Keratinocyte (primary cell): ENCODE data around the gene ADGRA1. TPM values are rescaled to one million over a fixed set of nuclear protein-coding genes. Genes with fewer than 3 reads are reported as not detected.

Experiments
- DNase-seq: peaks from one replicate; pipeline ENCODE4 v3.0.0-alpha.2; 2011; ENCODE audit warnings: low read depth, missing footprints, low spot score
- FAIRE-seq: peaks from 2 replicates; lab custom pipeline; 2011; peaks lifted over from hg19 to GRCh38; lab: Jason Lieb, UNC
- H2AFZ ChIP-seq: 2 replicates; pipeline ENCODE4 v1.6.0; 2012; ENCODE audit warnings: low read length, control low read depth, inconsistent platforms; ENCODE audit not compliant: control insufficient read depth
- H3K27ac ChIP-seq: 2 replicates; pipeline ENCODE4 v1.5.1; 2011; ENCODE audit warnings: low read length; ENCODE audit not compliant: control insufficient read depth, insufficient read depth
- H3K27me3 ChIP-seq: 3 replicates; pipeline ENCODE4 v1.6.0; 2011; ENCODE audit warnings: low read length; ENCODE audit not compliant: control insufficient read depth, insufficient read depth; ENCODE audit errors: extremely low read depth
- H3K36me3 ChIP-seq, 2 experiments: 2 replicates in 1 of 2; 3 replicates in 1 of 2; pipeline ENCODE4 v1.5.1; 2011; ENCODE audit warnings: low read length in 2 of 2, mild to moderate bottlenecking in 1 of 2; ENCODE audit not compliant: control insufficient read depth in 2 of 2, insufficient read depth in 2 of 2; ENCODE audit errors: extremely low read depth in 1 of 2
- H3K4me1 ChIP-seq: 3 replicates; pipeline ENCODE4 v1.5.1; 2011; ENCODE audit warnings: low read length; ENCODE audit not compliant: control insufficient read depth, insufficient read depth; ENCODE audit errors: extremely low read depth
- H3K4me2 ChIP-seq: 3 replicates; pipeline ENCODE4 v1.6.0; 2011; ENCODE audit warnings: low read depth, low read length; ENCODE audit not compliant: control insufficient read depth, insufficient read depth; ENCODE audit errors: extremely low read depth
- H3K4me3 ChIP-seq, 3 experiments: fragments of 200-600 bp in 1 of 3; sonication (generic) in 1 of 3; 2 replicates in 2 of 3; 3 replicates in 1 of 3; pipeline ENCODE4 v1.5.1; 2011 to 2016; ENCODE audit warnings: low read length in 3 of 3, mild to moderate bottlenecking in 3 of 3, control low read depth in 2 of 3, inconsistent platforms in 1 of 3, low read depth in 1 of 3, mixed read lengths in 1 of 3, mixed run types in 1 of 3, moderate library complexity in 1 of 3; ENCODE audit not compliant: control insufficient read depth in 2 of 3, insufficient read depth in 2 of 3; ENCODE audit errors: extremely low read depth in 1 of 3
- H3K79me2 ChIP-seq: 2 replicates; pipeline ENCODE4 v1.6.0; 2012; ENCODE audit warnings: low read length; ENCODE audit not compliant: control insufficient read depth, insufficient read depth
- H3K9ac ChIP-seq: 3 replicates; pipeline ENCODE4 v1.6.0; 2011; ENCODE audit warnings: low read length; ENCODE audit not compliant: control insufficient read depth, insufficient read depth; ENCODE audit errors: extremely low read depth
- H3K9me1 ChIP-seq: 3 replicates; pipeline ENCODE4 v1.6.0; 2011; ENCODE audit warnings: low read length; ENCODE audit not compliant: control insufficient read depth, insufficient read depth; ENCODE audit errors: extremely low read depth
- H3K9me3 ChIP-seq: 2 replicates; pipeline ENCODE4 v1.5.1; 2012; ENCODE audit warnings: low read depth, low read length; ENCODE audit not compliant: control insufficient read depth
- H4K20me1 ChIP-seq: 3 replicates; pipeline ENCODE4 v1.6.0; 2011; ENCODE audit warnings: low read length; ENCODE audit not compliant: control insufficient read depth, insufficient read depth; ENCODE audit errors: extremely low read depth
- EZH2 ChIP-seq: IDR thresholded peaks from one replicate; pipeline ENCODE4 v1.6.1; 2012; ENCODE audit warnings: inconsistent platforms, mild to moderate bottlenecking, low read length, moderate library complexity
- dilution Hi-C: fragments of 300-500 bp; cut with MboI; formaldehyde crosslinking; loops from one replicate; pipeline ENCODE4 v1.7.0; 2020; ENCODE audit warnings: low sequenced_read_pairs; ENCODE audit not compliant: extremely low pct_ligation_motif_present
- polyA plus RNA-seq, 5 experiments: library from polyadenylated mRNA; depleted of rRNA in 3 of 5; stranded (reverse) in 3 of 5; stranded (forward) in 1 of 5; unstranded in 1 of 5; fragments of >200 nt; gene quantifications; 1 replicate in 1 of 5; 2 replicates in 3 of 5; 3 replicates in 1 of 5; pipeline versions ENCODE4 v1.2.1 to v1.2.3, GENCODE V29; 2011 to 2012; ENCODE audit warnings: missing spikeins in 2 of 5, low read depth in 1 of 5, low replicate concordance in 1 of 5
- TF ChIP-seq, protein P1 (sequence below), 3 experiments: IDR thresholded peaks in 1 of 3; conservative IDR thresholded peaks in 1 of 3; optimal IDR thresholded peaks in 1 of 3; 2 replicates in 2 of 3; 3 replicates in 1 of 3; pipeline versions ENCODE3 to v1.5.1; 2011; ENCODE audit warnings: low read length in 3 of 3, mild to moderate bottlenecking in 3 of 3, moderate library complexity in 2 of 3, control low read depth in 1 of 3, inconsistent platforms in 1 of 3; ENCODE audit not compliant: insufficient read depth in 2 of 3; ENCODE audit errors: extremely low read depth in 1 of 3

Gene ADGRA1
- polyA plus RNA-seq, 1 donor (not counting 4 experiments of a cell fraction or from before 2014, with no cell fraction given) = not detected

DNA sequence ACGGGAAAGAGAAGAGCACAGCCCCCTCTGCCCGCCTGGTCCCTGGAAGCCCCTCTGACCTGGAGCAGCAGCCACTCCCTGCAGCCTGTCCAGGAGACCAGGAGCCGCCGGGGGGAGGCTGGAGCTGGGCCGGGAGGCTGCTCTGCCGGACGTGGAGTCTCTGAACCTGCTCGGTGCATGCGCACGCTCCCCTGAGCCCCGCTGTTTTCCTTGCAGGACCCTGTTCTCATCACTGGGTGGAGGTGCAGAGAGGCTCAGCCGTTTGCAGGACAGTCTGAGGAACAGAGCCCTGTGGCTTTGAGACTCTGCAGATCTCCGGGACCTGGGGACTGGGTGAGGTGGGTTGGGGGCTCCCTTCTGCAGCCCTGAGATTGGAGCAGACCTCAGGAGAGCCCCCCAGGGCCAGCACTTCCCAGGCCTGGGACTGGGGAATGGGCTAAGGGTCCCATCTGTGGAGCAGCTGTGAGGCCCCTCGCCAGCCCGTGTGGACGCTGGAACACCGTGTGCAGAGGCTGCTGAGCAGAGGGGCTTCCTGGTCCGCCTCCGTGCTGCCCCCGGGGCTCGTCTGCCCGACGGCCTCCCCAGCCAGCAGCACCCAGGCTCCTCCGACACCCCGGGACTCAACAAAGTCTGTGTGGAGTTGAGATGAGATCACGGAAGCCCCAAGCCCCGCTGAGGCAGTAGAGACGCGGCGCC lies 48.5 kb upstream of the ADGRA1 start:
- Histone ChIP-seq H3K9ac (no peak overlapping the region), H3K4me2 (no peak overlapping the region), H3K9me3 (no peaks in the 10 kb centered on the region), H3K36me3 (no peaks in the 10 kb centered on the region), H3K79me2 (no peaks in the 10 kb centered on the region), H3K4me1 (no peaks in the 10 kb centered on the region), H3K9me1 (no peaks in the 10 kb centered on the region), H3K4me3 (no peak overlapping the region), H4K20me1 (no peaks in the 10 kb centered on the region), H3K27ac (no peak overlapping the region), H2AFZ (no peak overlapping the region), H3K27me3 (peaks cover 27% of the 10 kb centered on the region)
- DNase-seq (no peak), FAIRE-seq (no peak)
- dilution Hi-C loops = no loop called here
- no peak for TF ChIP-seq EZH2
- TF ChIP-seq, protein P1, sequence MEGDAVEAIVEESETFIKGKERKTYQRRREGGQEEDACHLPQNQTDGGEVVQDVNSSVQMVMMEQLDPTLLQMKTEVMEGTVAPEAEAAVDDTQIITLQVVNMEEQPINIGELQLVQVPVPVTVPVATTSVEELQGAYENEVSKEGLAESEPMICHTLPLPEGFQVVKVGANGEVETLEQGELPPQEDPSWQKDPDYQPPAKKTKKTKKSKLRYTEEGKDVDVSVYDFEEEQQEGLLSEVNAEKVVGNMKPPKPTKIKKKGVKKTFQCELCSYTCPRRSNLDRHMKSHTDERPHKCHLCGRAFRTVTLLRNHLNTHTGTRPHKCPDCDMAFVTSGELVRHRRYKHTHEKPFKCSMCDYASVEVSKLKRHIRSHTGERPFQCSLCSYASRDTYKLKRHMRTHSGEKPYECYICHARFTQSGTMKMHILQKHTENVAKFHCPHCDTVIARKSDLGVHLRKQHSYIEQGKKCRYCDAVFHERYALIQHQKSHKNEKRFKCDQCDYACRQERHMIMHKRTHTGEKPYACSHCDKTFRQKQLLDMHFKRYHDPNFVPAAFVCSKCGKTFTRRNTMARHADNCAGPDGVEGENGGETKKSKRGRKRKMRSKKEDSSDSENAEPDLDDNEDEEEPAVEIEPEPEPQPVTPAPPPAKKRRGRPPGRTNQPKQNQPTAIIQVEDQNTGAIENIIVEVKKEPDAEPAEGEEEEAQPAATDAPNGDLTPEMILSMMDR (optimal IDR thresholded peaks at IDR 0.05 in 1 of 3, IDR thresholded peaks at IDR 0.05 in 1 of 3, conservative IDR thresholded peaks at IDR 0.05 in 1 of 3; ENCODE audit: extremely low read depth in 1 of 3, insufficient read depth in 2 of 3, low read length in 3 of 3) = no peak

DNA sequence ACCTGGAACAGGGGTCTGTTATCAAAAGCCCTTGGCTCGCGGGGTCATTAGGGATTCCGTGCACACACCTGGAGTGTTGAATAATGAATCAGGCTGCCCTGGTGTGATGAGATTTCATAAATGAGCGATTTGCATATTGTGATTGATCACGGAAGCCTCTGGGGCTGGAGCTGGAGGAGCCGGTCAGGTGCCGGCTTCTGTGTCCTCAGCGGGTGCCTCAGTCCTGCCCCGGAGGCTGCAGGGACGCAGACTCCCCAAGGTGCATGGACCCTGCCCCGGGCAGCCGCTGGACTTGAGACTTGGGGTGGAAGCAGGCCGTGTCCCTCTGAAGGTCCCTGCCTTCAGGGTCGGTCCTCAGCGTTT lies 47.9 kb upstream of the ADGRA1 start:
- Histone ChIP-seq H3K36me3 (no peaks in the 10 kb centered on the region), H3K4me1 (no peaks in the 10 kb centered on the region), H2AFZ (no peak overlapping the region), H3K4me2 (no peak overlapping the region), H3K27me3 (peaks cover 25% of the 10 kb centered on the region), H3K9ac (no peak overlapping the region), H3K27ac (no peak overlapping the region), H3K4me3 (no peak overlapping the region), H4K20me1 (no peaks in the 10 kb centered on the region), H3K9me1 (no peaks in the 10 kb centered on the region), H3K79me2 (no peaks in the 10 kb centered on the region), H3K9me3 (no peaks in the 10 kb centered on the region)
- dilution Hi-C loops = loop anchor here (10.0 kb wide), 1 partner anchor 45 kb away; no protein-coding TSS in a partner anchor
- DNase-seq = no peak
- no peak for TF ChIP-seq EZH2
- TF ChIP-seq, protein P1 (optimal IDR thresholded peaks at IDR 0.05 in 1 of 3, IDR thresholded peaks at IDR 0.05 in 1 of 3, conservative IDR thresholded peaks at IDR 0.05 in 1 of 3; ENCODE audit: extremely low read depth in 1 of 3, insufficient read depth in 2 of 3, low read length in 3 of 3) = no peak
- no peak for FAIRE-seq
